Measurements from ENCODE around the gene SDK1. TPM values are rescaled to one million over a fixed set of nuclear protein-coding genes. Genes with fewer than 3 reads are reported as not detected.

The SDK1 gene
- total RNA-seq, 1 donor from 2014 or later: 5.4 TPM

GRCh38 chr7:4037877-4038276 is 736.8 kb downstream of the SDK1 start:
- TF ChIP-seq, protein P1, sequence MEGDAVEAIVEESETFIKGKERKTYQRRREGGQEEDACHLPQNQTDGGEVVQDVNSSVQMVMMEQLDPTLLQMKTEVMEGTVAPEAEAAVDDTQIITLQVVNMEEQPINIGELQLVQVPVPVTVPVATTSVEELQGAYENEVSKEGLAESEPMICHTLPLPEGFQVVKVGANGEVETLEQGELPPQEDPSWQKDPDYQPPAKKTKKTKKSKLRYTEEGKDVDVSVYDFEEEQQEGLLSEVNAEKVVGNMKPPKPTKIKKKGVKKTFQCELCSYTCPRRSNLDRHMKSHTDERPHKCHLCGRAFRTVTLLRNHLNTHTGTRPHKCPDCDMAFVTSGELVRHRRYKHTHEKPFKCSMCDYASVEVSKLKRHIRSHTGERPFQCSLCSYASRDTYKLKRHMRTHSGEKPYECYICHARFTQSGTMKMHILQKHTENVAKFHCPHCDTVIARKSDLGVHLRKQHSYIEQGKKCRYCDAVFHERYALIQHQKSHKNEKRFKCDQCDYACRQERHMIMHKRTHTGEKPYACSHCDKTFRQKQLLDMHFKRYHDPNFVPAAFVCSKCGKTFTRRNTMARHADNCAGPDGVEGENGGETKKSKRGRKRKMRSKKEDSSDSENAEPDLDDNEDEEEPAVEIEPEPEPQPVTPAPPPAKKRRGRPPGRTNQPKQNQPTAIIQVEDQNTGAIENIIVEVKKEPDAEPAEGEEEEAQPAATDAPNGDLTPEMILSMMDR (IDR thresholded peaks at IDR 0.05): no peak
- H3K27ac Mint-ChIP-seq (ENCODE audit: unreplicated experiment): no peak overlapping the region
- no peaks in the 10 kb centered on the region for H3K36me3 Mint-ChIP-seq (ENCODE audit: unreplicated experiment)
- peak; percentile 69 for DNase-seq (ENCODE audit: extremely low spot score, unreplicated experiment)
- H3K4me1 Mint-ChIP-seq (ENCODE audit: unreplicated experiment): no peaks in the 10 kb centered on the region
- no peaks in the 10 kb centered on the region for H3K27me3 Mint-ChIP-seq (ENCODE audit: unreplicated experiment)
- no peaks in the 10 kb centered on the region for H3K9me3 Mint-ChIP-seq (ENCODE audit: unreplicated experiment)
- H3K4me3 Mint-ChIP-seq (ENCODE audit: unreplicated experiment): no peak overlapping the region

DNA sequence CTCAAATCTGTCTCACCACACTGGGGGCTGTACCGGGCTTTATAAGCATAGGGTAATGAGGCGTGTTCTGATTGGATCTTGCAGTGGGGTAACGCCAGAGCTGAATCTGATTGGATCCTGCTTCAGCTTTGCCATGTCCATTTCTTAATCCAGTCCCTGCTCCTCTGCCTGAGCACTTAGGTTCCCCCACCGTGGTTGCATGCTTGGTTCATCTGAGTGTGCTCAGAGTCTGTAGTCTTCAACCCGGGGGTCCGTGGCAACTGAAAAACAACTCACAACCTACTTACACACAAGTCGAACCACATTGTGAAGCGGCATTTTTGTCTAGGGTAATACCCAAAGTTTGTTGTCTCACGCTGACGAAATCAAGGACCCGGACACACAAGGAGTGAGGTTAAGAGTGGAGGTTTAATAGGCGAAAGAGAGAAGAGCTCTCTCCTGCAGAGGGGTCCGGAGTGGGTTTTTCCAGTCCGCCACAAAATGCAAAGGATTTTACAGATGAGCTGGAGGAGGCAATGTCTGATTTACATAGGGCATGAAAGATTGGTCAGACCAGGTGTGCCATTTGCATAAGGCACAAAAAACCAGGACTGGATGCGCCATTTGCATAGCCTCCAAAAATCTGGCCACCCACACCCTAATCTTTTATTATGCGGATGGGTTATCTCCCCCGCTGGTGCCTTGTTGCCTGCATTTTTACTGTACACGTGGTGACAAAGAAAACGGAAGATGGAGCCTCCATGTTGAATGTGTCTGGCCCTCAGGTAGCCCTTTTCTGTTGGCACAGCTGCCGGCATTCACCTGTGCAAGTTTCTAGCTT is 739.3 kb downstream of the SDK1 start:
- no peak overlapping the region for H3K4me3 Mint-ChIP-seq (ENCODE audit: unreplicated experiment)
- DNase-seq (ENCODE audit: extremely low spot score, unreplicated experiment): peak; percentile 53
- H3K27ac Mint-ChIP-seq (ENCODE audit: unreplicated experiment): no peak overlapping the region
- no peaks in the 10 kb centered on the region for H3K36me3 Mint-ChIP-seq (ENCODE audit: unreplicated experiment)
- no peaks in the 10 kb centered on the region for H3K4me1 Mint-ChIP-seq (ENCODE audit: unreplicated experiment)
- H3K27me3 Mint-ChIP-seq (ENCODE audit: unreplicated experiment): no peaks in the 10 kb centered on the region
- H3K9me3 Mint-ChIP-seq (ENCODE audit: unreplicated experiment): no peaks in the 10 kb centered on the region
- TF ChIP-seq, protein P1 (IDR thresholded peaks at IDR 0.05): no peak

GRCh38 chr7:4042402-4043045 is 741.5 kb downstream of the SDK1 start:
- TF ChIP-seq, protein P1 (IDR thresholded peaks at IDR 0.05): no peak
- no peaks in the 10 kb centered on the region for H3K36me3 Mint-ChIP-seq (ENCODE audit: unreplicated experiment)
- no peak overlapping the region for H3K4me3 Mint-ChIP-seq (ENCODE audit: unreplicated experiment)
- DNase-seq (ENCODE audit: extremely low spot score, unreplicated experiment): peak; percentile 69
- H3K9me3 Mint-ChIP-seq (ENCODE audit: unreplicated experiment): no peaks in the 10 kb centered on the region
- no peaks in the 10 kb centered on the region for H3K27me3 Mint-ChIP-seq (ENCODE audit: unreplicated experiment)
- H3K27ac Mint-ChIP-seq (ENCODE audit: unreplicated experiment): no peak overlapping the region
- no peaks in the 10 kb centered on the region for H3K4me1 Mint-ChIP-seq (ENCODE audit: unreplicated experiment)

DNA sequence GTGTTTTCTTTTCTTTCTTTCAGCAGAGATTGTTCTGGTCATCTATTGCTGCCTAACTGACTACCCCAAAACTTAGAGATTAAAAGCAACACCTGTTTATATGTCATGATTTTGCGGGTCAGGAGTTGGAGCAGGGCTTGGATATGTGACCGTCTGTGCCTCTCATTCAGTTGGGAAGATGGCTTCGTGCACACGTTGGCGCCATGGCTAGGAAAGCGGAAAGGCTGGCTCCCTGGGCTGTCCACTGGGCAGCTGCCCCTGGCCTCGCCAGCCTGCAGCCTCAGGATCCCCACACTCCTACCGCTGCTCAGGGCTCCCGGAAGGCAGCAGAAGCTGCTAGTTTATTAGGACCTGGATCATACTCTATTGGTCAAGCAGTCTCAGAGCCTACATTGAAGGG is 742.9 kb downstream of the SDK1 start:
- Mint-ChIP-seq H3K36me3 (ENCODE audit: unreplicated experiment) (no peaks in the 10 kb centered on the region), H3K9me3 (ENCODE audit: unreplicated experiment) (no peaks in the 10 kb centered on the region), H3K27me3 (ENCODE audit: unreplicated experiment) (no peaks in the 10 kb centered on the region), H3K4me3 (ENCODE audit: unreplicated experiment) (no peak overlapping the region), H3K27ac (ENCODE audit: unreplicated experiment) (no peak overlapping the region), H3K4me1 (ENCODE audit: unreplicated experiment) (no peaks in the 10 kb centered on the region)
- TF ChIP-seq, protein P1 (IDR thresholded peaks at IDR 0.05): no peak
- DNase-seq (ENCODE audit: extremely low spot score, unreplicated experiment): peak; percentile 56

GRCh38 chr7:4045450-4045849 is 744.4 kb downstream of the SDK1 start:
- Mint-ChIP-seq H3K27me3 (ENCODE audit: unreplicated experiment) (no peaks in the 10 kb centered on the region), H3K9me3 (ENCODE audit: unreplicated experiment) (no peaks in the 10 kb centered on the region), H3K36me3 (ENCODE audit: unreplicated experiment) (no peaks in the 10 kb centered on the region), H3K4me1 (ENCODE audit: unreplicated experiment) (no peaks in the 10 kb centered on the region), H3K27ac (ENCODE audit: unreplicated experiment) (no peak overlapping the region), H3K4me3 (ENCODE audit: unreplicated experiment) (no peak overlapping the region)
- TF ChIP-seq, protein P1 (IDR thresholded peaks at IDR 0.05): no peak
- DNase-seq (ENCODE audit: extremely low spot score, unreplicated experiment): peak; percentile 53

Data from osteocyte (in vitro differentiated cells).